ENCODE results near the gene ELOVL5.

DNA sequence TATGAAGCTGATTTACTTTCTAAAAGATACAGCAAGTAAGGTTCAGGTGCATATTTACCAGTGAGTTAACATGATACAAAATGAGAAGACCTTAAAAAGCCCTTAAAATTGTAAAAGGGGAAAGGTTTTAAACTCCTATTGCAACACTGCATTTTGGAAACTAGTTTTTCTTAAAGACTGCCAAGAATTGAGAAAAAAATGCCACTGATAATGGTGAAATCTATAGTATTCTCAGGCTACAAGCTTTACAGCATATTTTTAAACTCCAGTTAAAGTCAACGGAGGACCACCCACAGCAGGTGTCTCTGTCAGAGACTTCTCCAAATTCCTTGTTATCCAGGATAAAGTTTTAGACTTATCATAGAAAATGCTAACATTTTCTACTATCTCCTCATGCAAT is 53.6 kb downstream of the ELOVL5 start:
- TF ChIP-seq, protein P1, sequence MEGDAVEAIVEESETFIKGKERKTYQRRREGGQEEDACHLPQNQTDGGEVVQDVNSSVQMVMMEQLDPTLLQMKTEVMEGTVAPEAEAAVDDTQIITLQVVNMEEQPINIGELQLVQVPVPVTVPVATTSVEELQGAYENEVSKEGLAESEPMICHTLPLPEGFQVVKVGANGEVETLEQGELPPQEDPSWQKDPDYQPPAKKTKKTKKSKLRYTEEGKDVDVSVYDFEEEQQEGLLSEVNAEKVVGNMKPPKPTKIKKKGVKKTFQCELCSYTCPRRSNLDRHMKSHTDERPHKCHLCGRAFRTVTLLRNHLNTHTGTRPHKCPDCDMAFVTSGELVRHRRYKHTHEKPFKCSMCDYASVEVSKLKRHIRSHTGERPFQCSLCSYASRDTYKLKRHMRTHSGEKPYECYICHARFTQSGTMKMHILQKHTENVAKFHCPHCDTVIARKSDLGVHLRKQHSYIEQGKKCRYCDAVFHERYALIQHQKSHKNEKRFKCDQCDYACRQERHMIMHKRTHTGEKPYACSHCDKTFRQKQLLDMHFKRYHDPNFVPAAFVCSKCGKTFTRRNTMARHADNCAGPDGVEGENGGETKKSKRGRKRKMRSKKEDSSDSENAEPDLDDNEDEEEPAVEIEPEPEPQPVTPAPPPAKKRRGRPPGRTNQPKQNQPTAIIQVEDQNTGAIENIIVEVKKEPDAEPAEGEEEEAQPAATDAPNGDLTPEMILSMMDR (IDR thresholded peaks at IDR 0.05) = no peak
- no peak for TF ChIP-seq POLR2A (IDR thresholded peaks at IDR 0.05)

Data from adrenal gland (tissue), 5 donors.